ENCODE results near the gene PSMC2. TPM values are rescaled to one million over a fixed set of nuclear protein-coding genes. Genes with fewer than 3 reads are reported as not detected.

PSMC2 gene
- total and polyA plus RNA-seq, 8 donors: 17.7 to 58.8 (median 35.7) TPM

DNA sequence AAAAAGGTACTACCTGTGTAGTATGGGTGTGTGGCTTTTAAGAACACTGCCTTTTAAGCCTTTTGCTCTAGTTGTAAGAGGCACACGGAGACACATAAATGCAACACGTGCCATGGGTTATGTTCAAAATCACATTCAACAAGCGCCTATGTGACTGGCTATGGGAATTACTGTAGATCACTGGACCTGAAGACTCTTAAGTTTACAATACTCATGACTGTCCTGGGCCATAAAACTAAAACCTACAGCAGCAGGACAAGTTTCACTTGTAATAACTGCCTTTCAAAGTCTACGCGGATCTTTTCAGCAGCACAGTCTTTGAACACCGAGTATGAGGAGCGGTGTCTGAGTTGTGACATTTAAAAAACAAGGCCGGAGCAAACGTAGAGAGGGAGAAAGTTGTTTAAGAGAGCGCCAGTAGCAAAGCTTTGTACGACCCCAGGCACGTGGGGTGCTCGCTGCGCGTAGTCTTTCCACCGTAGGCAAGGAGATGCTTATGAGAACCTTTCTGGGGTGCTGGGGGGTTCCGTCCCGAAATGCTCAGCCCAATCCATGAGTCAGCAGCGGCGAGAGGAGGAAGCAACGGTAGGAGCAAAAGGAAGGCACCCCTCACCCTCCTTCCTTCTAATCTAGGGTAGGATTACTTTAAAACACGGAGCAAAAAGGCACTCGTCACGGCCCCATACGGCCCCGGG is 3.5 kb upstream of the PSMC2 start:
- FAIRE-seq (no peak), DNase-seq (peak in 2 of 6 donors; percentile 16 to 18), ATAC-seq (peak; percentile 36 to 53 (median 46))
- H3K4me1 ChIP-seq: peaks cover 0 to 35% (median 19%) of the 10 kb centered on the region in 3 donors
- H3K27me3 ChIP-seq: no peaks in the 10 kb centered on the region
- peak overlapping the region; percentile 84 to 96 (median 91) for H3K4me3 ChIP-seq
- H3K9me3 ChIP-seq: no peaks in the 10 kb centered on the region
- intact Hi-C loops (cut with DNase I): no loop called here
- TF ChIP-seq, protein P1, sequence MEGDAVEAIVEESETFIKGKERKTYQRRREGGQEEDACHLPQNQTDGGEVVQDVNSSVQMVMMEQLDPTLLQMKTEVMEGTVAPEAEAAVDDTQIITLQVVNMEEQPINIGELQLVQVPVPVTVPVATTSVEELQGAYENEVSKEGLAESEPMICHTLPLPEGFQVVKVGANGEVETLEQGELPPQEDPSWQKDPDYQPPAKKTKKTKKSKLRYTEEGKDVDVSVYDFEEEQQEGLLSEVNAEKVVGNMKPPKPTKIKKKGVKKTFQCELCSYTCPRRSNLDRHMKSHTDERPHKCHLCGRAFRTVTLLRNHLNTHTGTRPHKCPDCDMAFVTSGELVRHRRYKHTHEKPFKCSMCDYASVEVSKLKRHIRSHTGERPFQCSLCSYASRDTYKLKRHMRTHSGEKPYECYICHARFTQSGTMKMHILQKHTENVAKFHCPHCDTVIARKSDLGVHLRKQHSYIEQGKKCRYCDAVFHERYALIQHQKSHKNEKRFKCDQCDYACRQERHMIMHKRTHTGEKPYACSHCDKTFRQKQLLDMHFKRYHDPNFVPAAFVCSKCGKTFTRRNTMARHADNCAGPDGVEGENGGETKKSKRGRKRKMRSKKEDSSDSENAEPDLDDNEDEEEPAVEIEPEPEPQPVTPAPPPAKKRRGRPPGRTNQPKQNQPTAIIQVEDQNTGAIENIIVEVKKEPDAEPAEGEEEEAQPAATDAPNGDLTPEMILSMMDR (IDR thresholded peaks at IDR 0.05): no peak
- H3K27ac ChIP-seq: peak overlapping the region; percentile 70 to 81 (median 76)
- 0% methylated on average over 26 of the region's 26 CpGs for WGBS, 2 donors
- peaks cover 0 to 13% (median 0%) of the 10 kb centered on the region in 3 donors for H3K36me3 ChIP-seq

DNA sequence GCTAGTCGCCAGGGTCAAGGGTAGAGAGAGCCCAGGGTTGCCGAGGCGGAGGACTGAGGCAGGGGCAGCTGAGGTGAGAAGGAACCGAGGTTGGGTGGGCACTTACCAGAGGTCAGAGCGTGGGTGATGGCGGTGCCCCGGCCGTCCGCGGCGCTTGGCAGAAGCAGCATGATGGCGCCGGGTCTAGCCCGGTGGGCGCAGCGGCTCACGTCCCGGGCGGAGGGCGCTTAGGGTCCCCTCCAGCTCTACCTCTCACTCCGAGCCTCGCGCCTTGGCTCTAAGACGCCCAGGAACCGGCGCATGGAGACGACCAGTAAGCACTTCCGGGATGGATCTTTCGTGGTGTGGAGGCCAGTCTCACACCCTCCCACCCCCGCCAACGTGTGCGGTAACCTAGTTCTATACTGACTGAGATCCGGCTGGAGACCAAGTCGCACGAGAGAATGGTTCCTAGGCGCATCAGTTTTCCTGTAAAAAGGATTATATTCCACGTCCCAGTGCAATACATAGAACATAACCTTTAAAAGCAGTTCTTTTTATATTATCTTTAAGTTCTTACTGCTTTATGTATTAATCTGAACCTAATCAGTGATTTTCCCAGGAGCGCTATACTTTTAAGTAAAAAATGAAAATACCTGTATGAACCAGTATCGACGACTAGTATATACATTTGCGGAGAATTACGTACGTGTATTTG is 2.8 kb upstream of the PSMC2 start, which contains the start of gene DNAJC2:
TSS of gene DNAJC2 (minus strand) at position 315 of the 697 bp plus-strand sequence. CDS start at position 170, 145 bp downstream.
- TF ChIP-seq, protein P1 (IDR thresholded peaks at IDR 0.05): no peak
- FAIRE-seq: no peak
- Histone ChIP-seq H3K27me3 (no peaks in the 10 kb centered on the region), H3K4me1 (peaks cover 0 to 42% (median 25%) of the 10 kb centered on the region in 3 donors), H3K9me3 (no peaks in the 10 kb centered on the region), H3K4me3 (peak within 1 kb of the TSS; percentile 84 to 96 (median 91)), H3K27ac (peak within 1 kb of the TSS; percentile 70 to 81 (median 76)), H3K36me3 (peaks cover 0 to 13% (median 0%) of the 10 kb centered on the region in 3 donors)
- peak; percentile 79 to 90 (median 84) for DNase-seq
- WGBS, 2 donors: 4% methylated on average over 40 to 43 of the region's 43 CpGs
- intact Hi-C loops (cut with DNase I): no loop called here
- peak; percentile 92 to 95 (median 93) for ATAC-seq

- Histone ChIP-seq H3K27ac (no peak overlapping the region), H3K4me1 (peaks cover 0 to 44% (median 23%) of the 10 kb centered on the region in 3 donors), H3K4me3 (no peak overlapping the region), H3K36me3 (peaks cover 0 to 5% (median 0%) of the 10 kb centered on the region in 3 donors), H3K9me3 (no peaks in the 10 kb centered on the region), H3K27me3 (no peaks in the 10 kb centered on the region)
- TF ChIP-seq, protein P1 (IDR thresholded peaks at IDR 0.05): no peak
- intact Hi-C loops (cut with DNase I): no loop called here
- DNase-seq (no peak), FAIRE-seq (no peak), ATAC-seq (no peak)
- 78 to 87% methylated on average over 5 of the region's 5 CpGs for WGBS, 2 donors
Observed at GRCh38 chr7:103346396-103346795, 1.0 kb upstream of the PSMC2 start.

DNA sequence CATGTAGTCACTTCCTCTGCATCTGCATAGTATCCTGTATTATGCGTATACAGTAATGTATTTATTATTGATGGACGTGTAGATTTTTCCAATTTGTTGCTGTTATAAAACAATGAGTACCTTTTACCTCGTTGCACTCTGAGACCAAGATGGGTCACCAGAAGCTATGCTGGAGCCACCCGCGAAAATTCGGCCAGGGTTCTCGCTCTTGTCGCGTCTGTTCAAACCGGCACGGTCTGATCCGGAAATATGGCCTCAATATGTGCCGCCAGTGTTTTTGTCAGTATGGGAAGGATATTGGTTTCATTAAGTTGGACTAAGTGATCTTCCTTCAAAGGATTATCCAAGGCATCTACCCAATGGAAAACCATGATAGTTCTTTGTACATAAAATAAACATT is 1.0 kb downstream of the PSMC2 start:
- H3K27ac ChIP-seq: peak overlapping the region in 1 of 4 donors; percentile 86
- 5 to 9% methylated on average over 13 of the region's 13 CpGs for WGBS, 2 donors
- H3K4me3 ChIP-seq: peak overlapping the region; percentile 74 to 94 (median 82)
- no peaks in the 10 kb centered on the region for H3K9me3 ChIP-seq
- DNase-seq: no peak
- intact Hi-C loops (cut with DNase I): no loop called here
- H3K4me1 ChIP-seq: peaks cover 0 to 32% (median 12%) of the 10 kb centered on the region in 3 donors
- peaks cover 0 to 2% (median 0%) of the 10 kb centered on the region in 3 donors for H3K36me3 ChIP-seq
- no peaks in the 10 kb centered on the region for H3K27me3 ChIP-seq
- ATAC-seq: no peak
- TF ChIP-seq, protein P1 (IDR thresholded peaks at IDR 0.05): no peak
- FAIRE-seq: no peak
